Endothelial cell of umbilical vein (primary cell): ENCODE measurements around the gene HOXC11. TPM values are rescaled to one million over a fixed set of nuclear protein-coding genes. Genes with fewer than 3 reads are reported as not detected.

Source experiments
- BruUV-seq: library from RNA; stranded (reverse); fragments of 400-500 nt; replicated peaks from 2 replicates; lab custom pipeline; 2021; lab: Mats Ljungman, UMichigan
- CTCF ChIA-PET: fragments of 300-600, 350-600 bp; sonication (Branson Sonifier 250); formaldehyde crosslinking; loops from one replicate; lab custom pipeline; 2021; ENCODE audit warnings: antibody characterized with exemption, inconsistent platforms; lab: Charles Lee
- POLR2A ChIA-PET: fragments of 300-600, 350-600 bp; sonication (Branson Sonifier 250); formaldehyde crosslinking; loops from one replicate; lab custom pipeline; 2021; ENCODE audit warnings: antibody characterized with exemption, inconsistent platforms; lab: Charles Lee
- DNase-seq: peaks from one replicate; pipeline ENCODE4 v3.0.0-alpha.2; 2011; ENCODE audit warnings: low read depth, low spot score
- FAIRE-seq: peaks from 2 replicates; lab custom pipeline; 2011; peaks lifted over from hg19 to GRCh38; lab: Jason Lieb, UNC
- H2AFZ ChIP-seq: 2 replicates; pipeline ENCODE4 v1.6.0; 2012; ENCODE audit warnings: low read depth, low read length, control low read depth, inconsistent platforms
- H3K27ac ChIP-seq: 2 replicates; pipeline ENCODE4 v1.5.1; 2011; ENCODE audit warnings: low read depth, mild to moderate bottlenecking, control low read depth, low read length, moderate library complexity; ENCODE audit not compliant: insufficient read depth
- H3K27me3 ChIP-seq, 2 experiments: 2 replicates each; pipeline versions ENCODE4 v1.6.0 to v1.6.1; 2011; ENCODE audit warnings: low read length in 2 of 2, mixed read lengths in 1 of 2; ENCODE audit not compliant: control insufficient read depth in 2 of 2, insufficient read depth in 2 of 2
- H3K36me3 ChIP-seq, 2 experiments: 2 replicates in 1 of 2; 3 replicates in 1 of 2; pipeline ENCODE4 v1.5.1; 2011; ENCODE audit warnings: low read length in 2 of 2, mild to moderate bottlenecking in 1 of 2, moderate library complexity in 1 of 2; ENCODE audit not compliant: control insufficient read depth in 2 of 2, insufficient read depth in 2 of 2; ENCODE audit errors: extremely low read depth in 1 of 2
- H3K4me1 ChIP-seq: 3 replicates; pipeline ENCODE4 v1.5.1; 2011; ENCODE audit warnings: mild to moderate bottlenecking, low read length; ENCODE audit not compliant: control insufficient read depth, insufficient read depth; ENCODE audit errors: extremely low read depth
- H3K4me2 ChIP-seq: 2 replicates; pipeline ENCODE4 v1.6.1; 2011; ENCODE audit warnings: low read length, control low read depth, mixed read lengths; ENCODE audit not compliant: insufficient read depth
- H3K4me3 ChIP-seq, 3 experiments: fragments of 200-600 bp in 1 of 3; sonication (generic), shearing (Covaris generic) in 1 of 3; replicated peaks in 1 of 3; 2 replicates each; pipeline ENCODE4 v1.5.1; 2011 to 2016; ENCODE audit warnings: control low read depth in 3 of 3, low read length in 3 of 3, mild to moderate bottlenecking in 2 of 3, inconsistent platforms in 1 of 3, low read depth in 1 of 3, moderate library complexity in 1 of 3; ENCODE audit not compliant: insufficient read depth in 1 of 3
- H3K79me2 ChIP-seq: 2 replicates; pipeline ENCODE4 v1.6.0; 2012; ENCODE audit warnings: low read length, inconsistent platforms; ENCODE audit not compliant: control insufficient read depth, insufficient read depth
- H3K9ac ChIP-seq: replicated peaks from 2 replicates; pipeline ENCODE3; 2011; ENCODE audit warnings: low read length, control low read depth; ENCODE audit not compliant: insufficient read depth; ENCODE audit errors: extremely low read depth
- H3K9me1 ChIP-seq: replicated peaks from 3 replicates; pipeline ENCODE4 v1.6.0; 2011; ENCODE audit warnings: mild to moderate bottlenecking, low read length; ENCODE audit not compliant: control insufficient read depth, insufficient read depth; ENCODE audit errors: extremely low read depth
- H3K9me3 ChIP-seq: replicated peaks from 2 replicates; pipeline ENCODE4 v1.5.1; 2012; ENCODE audit warnings: low read length, inconsistent platforms; ENCODE audit not compliant: control insufficient read depth, insufficient read depth
- H4K20me1 ChIP-seq: replicated peaks from 2 replicates; pipeline ENCODE3; 2011; ENCODE audit warnings: mild to moderate bottlenecking, low read length; ENCODE audit not compliant: control insufficient read depth, insufficient read depth; ENCODE audit errors: extremely low read depth
- CTCF ChIP-seq, 2 donors: IDR thresholded peaks; 1 replicate in 1 of 2; 2 replicates in 1 of 2; pipeline ENCODE4 v1.5.1; 2011; ENCODE audit warnings: low read length in 2 of 2, mild to moderate bottlenecking in 2 of 2, moderate library complexity in 2 of 2, control low read depth in 1 of 2, inconsistent platforms in 1 of 2, low read depth in 1 of 2; ENCODE audit not compliant: insufficient read depth in 1 of 2; ENCODE audit errors: extremely low read depth in 1 of 2
- EZH2 ChIP-seq: IDR thresholded peaks from 2 replicates; pipeline ENCODE4 v1.6.1; 2012; ENCODE audit warnings: borderline replicate concordance, low read depth, mild to moderate bottlenecking, moderate library complexity, low read length, inconsistent platforms; ENCODE audit not compliant: severe bottlenecking
- FOS ChIP-seq: IDR thresholded peaks from 2 replicates; pipeline ENCODE4 v1.6.1; 2011; ENCODE audit warnings: mild to moderate bottlenecking, low read length, moderate library complexity, borderline replicate concordance; ENCODE audit not compliant: insufficient read depth
- GATA2 ChIP-seq: IDR thresholded peaks from 2 replicates; pipeline ENCODE4 v1.7.0; 2011; ENCODE audit warnings: low read depth, mild to moderate bottlenecking, moderate library complexity, mixed read lengths, low read length; ENCODE audit not compliant: insufficient read length, insufficient read depth
- JUN ChIP-seq: IDR thresholded peaks from 2 replicates; pipeline ENCODE4 v1.6.1; 2011; ENCODE audit warnings: borderline replicate concordance, low read depth; ENCODE audit not compliant: insufficient read length, insufficient read depth
- MAX ChIP-seq: IDR thresholded peaks from 2 replicates; pipeline ENCODE4 v1.6.1; 2011; ENCODE audit not compliant: insufficient read depth, insufficient read length
- MYC ChIP-seq: IDR thresholded peaks from one replicate; pipeline ENCODE4 v1.6.1; 2011; ENCODE audit warnings: mild to moderate bottlenecking, low read depth, low read length
- POLR2A ChIP-seq: IDR thresholded peaks from 2 replicates; pipeline ENCODE4 v1.6.1; 2012; ENCODE audit warnings: low read depth, mild to moderate bottlenecking, control low read depth, low read length
- POLR2AphosphoS5 ChIP-seq: IDR thresholded peaks from 2 replicates; pipeline ENCODE4 v1.6.1; 2012; ENCODE audit warnings: low read depth, mild to moderate bottlenecking, control low read depth, low read length, moderate library complexity; ENCODE audit not compliant: insufficient read depth
- dilution Hi-C: fragments of 300-500 bp; cut with MboI; formaldehyde crosslinking; loops from one replicate; pipeline ENCODE4 v1.15.0; 2019; ENCODE audit warnings: low sequenced_read_pairs; ENCODE audit not compliant: extremely low pct_ligation_motif_present
- intact Hi-C: fragments of 100-400 bp; cut with micrococcal nuclease; formaldehyde crosslinking; loops from one replicate; pipeline ENCODE4 v1.10.0; 2022
- polyA plus RNA-seq, 4 experiments: library from polyadenylated mRNA; depleted of rRNA in 3 of 4; stranded (reverse) in 3 of 4; unstranded in 1 of 4; fragments of >200 nt; gene quantifications; 2 replicates each; pipeline versions ENCODE4 v1.2.1 to v1.2.3, GENCODE V29; 2011 to 2012; ENCODE audit warnings: missing spikeins in 1 of 4
- total RNA-seq: library from RNA; stranded (reverse); gene quantifications from 2 replicates; pipeline ENCODE4 v1.2.3, GENCODE V29; 2021

HOXC11 gene
- total and polyA plus RNA-seq, 2 donors (not counting 3 experiments of a cell fraction or from before 2014, with no cell fraction given) = not detected

GRCh38 chr12:54004063-54004840 is 31.3 kb downstream of the HOXC11 start:
- Histone ChIP-seq H3K9me3 (no peaks in the 10 kb centered on the region), H3K79me2 (no peaks in the 10 kb centered on the region), H3K36me3 (no peaks in the 10 kb centered on the region), H4K20me1 (no peaks in the 10 kb centered on the region), H3K4me2 (no peak overlapping the region), H3K27ac (no peak overlapping the region), H2AFZ (no peak overlapping the region), H3K9me1 (no peaks in the 10 kb centered on the region), H3K9ac (no peak overlapping the region), H3K27me3 (peaks cover 74 to 89% of the 10 kb centered on the region in 2 experiments), H3K4me3 (no peak overlapping the region), H3K4me1 (no peaks in the 10 kb centered on the region)
- intact Hi-C loops = loop anchor here (10.0 kb wide), 1 partner anchor 361 kb away; the partner anchor contains the start of gene GPR84
- no peak for TF ChIP-seq GATA2
- TF ChIP-seq FOS = no peak
- TF ChIP-seq EZH2 = no peak
- no peak for TF ChIP-seq CTCF (IDR thresholded peaks at IDR 0.05; ENCODE audit: extremely low read depth in 1 of 2, insufficient read depth in 1 of 2, low read depth in 1 of 2, low read length in 2 of 2)
- TF ChIP-seq MYC = no peak
- no peak for TF ChIP-seq JUN
- no peak for TF ChIP-seq POLR2A
- no peak for TF ChIP-seq POLR2AphosphoS5
- TF ChIP-seq MAX = no peak
- ChIA-PET CTCF (interaction anchor here (6.7 to 17.0 kb wide), 2 partner anchors 192 to 204 kb away, joined by 235 to 616 read pairs; partner anchors contain the start of gene SMUG1), POLR2A (no interaction called here)
- FAIRE-seq = no peak
- no TSS peak for BruUV-seq
- no peak for DNase-seq
- dilution Hi-C loops = no loop called here
